ENCODE results near the gene LBH.

Gene LBH

DNA sequence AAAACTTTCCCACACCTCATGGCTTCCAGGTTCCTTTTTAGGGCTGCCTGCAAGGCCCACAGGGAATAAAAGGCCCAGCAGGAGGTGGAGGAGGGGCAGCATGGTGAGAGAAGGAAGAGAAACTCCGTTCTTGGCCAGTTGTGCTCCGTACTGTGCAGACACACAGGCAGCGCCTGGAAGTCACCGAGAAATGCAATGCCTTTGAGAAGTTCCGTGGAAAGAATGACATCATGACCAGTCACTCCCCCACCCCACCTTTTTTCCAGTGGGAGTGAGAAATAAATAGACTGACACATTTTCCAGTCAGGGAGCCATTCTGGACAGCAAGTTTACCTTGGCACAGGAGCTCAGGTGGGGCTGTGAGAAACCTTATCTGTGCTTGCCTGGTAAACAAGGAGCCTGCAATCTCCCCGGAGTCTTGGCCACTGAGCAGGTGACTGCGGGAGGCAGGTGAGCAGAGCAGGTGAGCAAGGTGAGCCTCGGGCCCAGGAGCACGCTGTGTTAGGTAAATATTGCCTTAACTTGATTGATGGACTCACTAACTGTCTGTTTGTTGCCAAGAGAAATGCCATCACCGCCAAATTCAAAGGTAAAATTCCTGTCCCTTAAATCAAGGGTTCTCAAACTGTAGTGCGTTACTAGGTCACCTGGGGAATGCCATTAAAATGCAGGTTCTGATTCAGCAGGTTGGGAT is 13.5 kb upstream of the LBH start:
- no peak for DNase-seq

- DNase-seq = no peak
Observed at GRCh38 chr2:30218338-30218713, 13.0 kb upstream of the LBH start.

GRCh38 chr2:30218814-30219213 is 12.5 kb upstream of the LBH start:
- DNase-seq = no peak

GRCh38 chr2:30219886-30220875 is 11.2 kb upstream of the LBH start:
- no peak for DNase-seq

DNA sequence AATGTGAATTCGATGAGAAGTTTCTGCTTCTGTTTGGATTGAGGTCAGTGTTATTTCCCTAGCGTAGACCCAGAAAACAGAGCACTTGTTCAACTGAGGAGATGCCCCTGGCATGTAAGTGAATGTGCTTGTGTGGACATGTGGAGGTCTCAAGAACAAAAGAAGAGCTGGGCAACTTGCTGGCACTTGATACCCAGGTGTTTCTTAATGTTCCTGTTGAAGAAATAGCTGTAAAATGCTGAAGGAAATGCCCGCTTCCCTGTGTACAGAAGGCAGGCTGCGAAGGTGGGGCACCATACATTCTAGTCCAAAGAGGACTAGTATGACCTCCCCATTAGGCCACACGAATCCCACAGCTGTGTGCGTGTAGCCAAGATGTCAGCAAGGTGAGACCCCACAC is 9.8 kb upstream of the LBH start:
- DNase-seq = no peak

GRCh38 chr2:30222031-30222430 is 9.3 kb upstream of the LBH start:
- DNase-seq = no peak

DNA sequence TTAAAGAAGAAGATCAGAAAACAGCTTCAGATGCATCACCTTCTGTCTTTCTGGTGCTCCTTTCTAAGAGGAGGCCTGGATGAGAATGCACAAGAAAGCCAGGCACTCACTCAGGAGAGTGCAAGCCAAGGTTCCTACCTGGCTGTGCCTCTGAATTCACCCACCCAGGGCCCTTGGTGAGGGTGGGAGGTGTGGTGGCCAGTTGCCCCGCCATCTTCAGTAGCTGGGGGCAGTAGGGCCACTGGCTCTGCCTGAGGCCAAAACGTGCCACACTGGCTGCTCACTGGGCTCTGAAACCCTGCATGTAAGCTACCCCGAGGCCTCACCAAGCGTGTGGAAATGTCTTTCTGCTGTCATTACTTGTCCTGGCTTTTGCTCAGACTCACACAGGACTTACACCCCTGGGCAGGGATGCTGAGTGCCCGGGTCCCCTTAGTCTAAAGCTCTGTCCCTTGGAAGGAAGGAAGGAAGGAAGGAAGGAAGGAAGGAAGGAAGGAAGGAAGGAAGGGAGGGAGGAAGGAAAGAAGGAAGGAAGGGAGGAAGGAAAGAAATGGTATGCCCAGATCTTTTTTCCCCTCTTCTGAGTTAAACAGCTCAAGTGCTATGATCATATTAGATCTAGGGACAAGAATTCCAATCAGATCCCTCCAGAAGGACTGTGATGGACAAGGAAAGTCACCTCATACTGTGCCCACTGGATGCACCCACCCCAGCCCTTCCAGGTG is 8.5 kb upstream of the LBH start:
- DNase-seq = no peak

GRCh38 chr2:30223413-30223874 is 7.9 kb upstream of the LBH start:
- no peak for DNase-seq

DNA sequence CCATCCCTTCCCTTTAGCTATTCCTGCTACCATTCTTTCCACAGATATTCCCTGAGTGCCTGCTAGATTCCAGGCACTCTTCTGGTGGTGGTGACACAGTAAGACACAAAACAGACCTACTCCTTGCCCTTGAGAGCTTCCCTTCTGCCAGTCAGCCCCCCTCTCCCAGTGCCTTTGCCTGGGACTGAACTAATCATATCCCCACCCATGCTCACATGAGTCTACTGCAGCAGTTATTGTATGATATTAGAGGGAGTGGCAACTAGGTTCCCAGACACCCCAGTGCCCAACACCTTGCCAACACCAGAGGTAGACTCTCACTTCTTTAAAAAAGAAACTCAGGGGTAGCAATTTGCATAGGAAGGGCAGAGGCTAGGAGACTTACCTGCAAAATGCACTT is 7.2 kb upstream of the LBH start:
- DNase-seq = no peak

DNA sequence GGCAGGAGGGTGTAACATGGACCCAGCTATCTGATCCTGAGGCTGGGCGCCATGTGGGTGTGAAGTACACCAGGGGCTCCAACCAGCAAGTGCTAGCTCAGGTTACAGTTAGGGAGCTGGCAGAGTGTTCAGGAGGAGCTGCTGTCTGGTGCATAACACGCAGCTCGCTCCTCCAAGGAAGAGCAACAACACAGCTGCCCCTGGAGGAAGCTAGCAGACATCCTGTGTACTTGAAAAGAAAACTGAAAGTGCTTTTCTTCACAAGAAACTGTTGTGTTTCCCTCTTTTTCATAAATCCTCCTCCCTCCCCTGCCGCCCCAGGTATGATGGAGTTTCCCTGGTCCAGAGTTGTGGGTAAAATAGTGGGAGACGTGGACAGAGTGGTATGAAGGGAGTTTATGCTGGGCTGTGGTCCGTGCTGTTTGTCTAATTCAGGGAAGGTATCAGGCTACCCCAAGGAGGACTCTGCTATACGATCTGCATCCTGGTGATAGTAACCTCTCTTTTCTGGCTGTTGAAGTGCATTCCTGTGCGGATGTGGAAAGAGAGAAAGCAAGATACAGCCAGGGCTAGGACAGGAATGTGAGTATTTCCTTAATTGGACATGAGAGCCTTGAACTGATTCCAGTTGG is 6.1 kb upstream of the LBH start:
- DNase-seq = no peak

GRCh38 chr2:30226144-30227032 is 4.9 kb upstream of the LBH start:
- DNase-seq = no peak

- DNase-seq = no peak
Observed at GRCh38 chr2:30229596-30229995, 1.7 kb upstream of the LBH start.

GRCh38 chr2:30230497-30231211 is 680 bp upstream of the LBH start:
- no peak for DNase-seq

DNA sequence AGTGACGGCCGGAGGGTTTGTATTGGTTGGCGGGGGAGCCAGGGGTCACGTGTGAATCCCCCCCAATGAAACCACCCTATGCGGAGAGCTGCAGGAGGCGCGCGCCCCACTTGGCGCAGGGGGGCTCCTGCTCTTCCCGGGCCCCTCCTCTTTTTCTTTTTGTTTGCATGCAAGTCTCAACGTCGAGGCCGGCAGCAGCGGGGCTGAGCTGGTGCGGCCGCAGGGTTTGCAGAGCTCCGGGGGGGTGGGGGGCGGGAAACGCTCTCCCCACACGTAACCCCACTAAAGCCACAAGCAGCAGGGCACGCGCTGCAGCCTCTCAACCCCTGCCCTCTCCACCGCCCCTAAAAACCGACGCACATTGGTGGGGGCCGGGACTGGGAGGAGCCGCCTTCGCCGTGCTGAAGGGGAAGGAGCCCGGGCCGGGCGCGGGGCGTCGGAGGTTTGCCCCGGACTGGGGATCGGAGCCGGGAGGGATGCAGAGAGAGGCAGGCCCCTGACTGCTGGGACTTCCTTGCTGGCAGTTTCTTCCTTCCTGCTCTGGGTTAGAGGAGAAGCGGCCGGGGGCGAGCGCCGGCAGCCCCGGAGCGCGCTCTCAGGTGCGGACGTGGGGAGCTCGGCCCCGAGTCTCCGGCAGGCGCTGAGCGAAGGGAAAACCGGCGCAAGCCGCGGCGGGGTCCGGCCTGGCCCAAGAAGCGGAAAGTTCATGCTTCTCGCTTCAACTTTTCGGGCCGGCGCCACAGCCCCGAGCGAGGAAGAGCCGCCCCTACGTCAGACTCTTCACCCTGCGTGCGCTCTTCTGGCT is 864 bp downstream of the LBH start:
- DNase-seq = no peak

GRCh38 chr2:30232801-30233130 is 1.4 kb downstream of the LBH start:
- DNase-seq = no peak

GRCh38 chr2:30233271-30234009 is 2.1 kb downstream of the LBH start:
- DNase-seq = no peak

DNA sequence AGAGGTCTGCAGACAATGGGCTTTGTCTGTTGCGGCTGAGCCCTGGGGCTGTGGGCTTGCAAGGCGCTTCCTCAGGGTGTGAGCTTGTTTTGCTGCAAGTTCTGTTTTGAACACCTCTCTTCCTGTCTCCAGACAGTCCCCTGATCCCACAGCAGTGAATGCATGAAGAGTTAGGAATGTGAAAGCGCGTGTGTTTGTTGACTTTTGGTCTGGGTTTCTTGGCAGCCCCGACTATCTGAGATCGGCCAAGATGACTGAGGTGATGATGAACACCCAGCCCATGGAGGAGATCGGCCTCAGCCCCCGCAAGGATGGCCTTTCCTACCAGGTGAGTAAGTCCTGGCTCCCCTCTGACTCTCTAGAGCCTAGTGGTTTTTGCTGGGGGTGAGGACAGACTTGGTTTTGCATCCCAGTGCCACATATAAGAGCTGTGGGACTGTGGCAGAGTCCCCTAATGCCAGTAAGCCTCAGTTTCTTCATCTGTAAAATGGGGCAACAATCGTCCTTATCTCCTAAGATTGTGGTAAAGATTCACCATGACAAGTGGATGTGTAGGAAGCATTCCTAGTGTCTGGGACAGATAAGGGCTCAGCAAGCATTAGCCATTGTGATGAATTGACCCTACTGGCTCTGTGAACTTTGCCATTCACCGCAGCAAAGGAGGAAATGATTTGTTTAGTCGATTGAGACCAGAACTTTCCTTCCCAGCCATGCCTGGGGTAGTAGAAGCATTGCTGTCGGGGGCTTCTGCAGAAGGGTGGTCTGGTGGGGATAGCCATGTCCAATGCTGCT is 3.0 kb downstream of the LBH start:
- no peak for DNase-seq

- no peak for DNase-seq
Observed at GRCh38 chr2:30235008-30235655, 3.8 kb downstream of the LBH start.
